Esophagus squamous epithelium (tissue), 5 donors: Measurements from ENCODE around the gene FYCO1. TPM values are rescaled to one million over a fixed set of nuclear protein-coding genes. Genes with fewer than 3 reads are reported as not detected.

Experiments
- DNase-seq: peaks from one replicate; lab custom pipeline; 2025; lab: John Stamatoyannopoulos, UW
- H3K27ac ChIP-seq, 4 donors: fragments of 200-600 bp; sonication (generic); one replicate each; pipeline ENCODE4 v1.5.1; 2016 to 2019; ENCODE audit warnings: mild to moderate bottlenecking in 1 of 4
- H3K27me3 ChIP-seq, 4 donors: fragments of 200-600 bp; sonication (generic); 1 replicate in 3 of 4; 2 replicates in 1 of 4; pipeline versions ENCODE4 v1.5.1 to v1.6.0; 2017 to 2021; ENCODE audit warnings: antibody characterized with exemption in 1 of 4
- H3K36me3 ChIP-seq, 3 donors: fragments of 200-600 bp; sonication (generic); one replicate each; pipeline ENCODE4 v1.5.1; 2016 to 2019
- H3K4me1 ChIP-seq, 3 donors: fragments of 200-600 bp; sonication (generic); one replicate each; pipeline ENCODE4 v1.5.1; 2017 to 2019
- H3K4me3 ChIP-seq, 4 donors: fragments of 200-600 bp; sonication (generic); 1 replicate in 3 of 4; 2 replicates in 1 of 4; pipeline ENCODE4 v1.5.1; 2016 to 2019; ENCODE audit warnings: mild to moderate bottlenecking in 2 of 4, moderate library complexity in 1 of 4
- H3K9me3 ChIP-seq, 3 donors: fragments of 200-600 bp; sonication (generic); one replicate each; pipeline ENCODE4 v1.5.1; 2016 to 2019
- POLR2A ChIP-seq, 4 donors: fragments of 450-650 bp; IDR thresholded peaks; one replicate each; pipeline ENCODE4 v1.6.1; 2017; ENCODE audit warnings: antibody characterized with exemption in 4 of 4, mild to moderate bottlenecking in 4 of 4, moderate library complexity in 3 of 4
- WGBS, 2 donors: methylation state at CpG; one replicate each; pipeline ENCODE4 v1.1.5; 2018; 5-methylcytosine and 5-hydroxymethylcytosine counted together
- intact Hi-C: fragments of 100-400 bp; cut with DNase I; formaldehyde crosslinking; loops from one replicate; pipeline ENCODE4 v1.15.0; 2022
- total RNA-seq, 4 donors: library from RNA; depleted of rRNA; stranded (reverse); fragments of >200 nt; gene quantifications; one replicate each; pipeline ENCODE4 v1.1.0, GENCODE V29; 2016
- TF ChIP-seq, protein P1 (sequence below), 6 experiments: fragments of 450-650 bp in 4 of 6; fragments of 200-600 bp in 2 of 6; sonication (generic) in 2 of 6; IDR thresholded peaks; one replicate each; pipeline ENCODE4 v1.5.1; 2016 to 2019; ENCODE audit warnings: antibody characterized with exemption in 6 of 6, mild to moderate bottlenecking in 4 of 6, moderate library complexity in 4 of 6
- donor health status: DM: yes; HTN: yes; CAD: no.

Gene FYCO1
- total RNA-seq, 4 donors from 2014 or later = 17.8 to 33.3 (median 25.0) TPM

DNA sequence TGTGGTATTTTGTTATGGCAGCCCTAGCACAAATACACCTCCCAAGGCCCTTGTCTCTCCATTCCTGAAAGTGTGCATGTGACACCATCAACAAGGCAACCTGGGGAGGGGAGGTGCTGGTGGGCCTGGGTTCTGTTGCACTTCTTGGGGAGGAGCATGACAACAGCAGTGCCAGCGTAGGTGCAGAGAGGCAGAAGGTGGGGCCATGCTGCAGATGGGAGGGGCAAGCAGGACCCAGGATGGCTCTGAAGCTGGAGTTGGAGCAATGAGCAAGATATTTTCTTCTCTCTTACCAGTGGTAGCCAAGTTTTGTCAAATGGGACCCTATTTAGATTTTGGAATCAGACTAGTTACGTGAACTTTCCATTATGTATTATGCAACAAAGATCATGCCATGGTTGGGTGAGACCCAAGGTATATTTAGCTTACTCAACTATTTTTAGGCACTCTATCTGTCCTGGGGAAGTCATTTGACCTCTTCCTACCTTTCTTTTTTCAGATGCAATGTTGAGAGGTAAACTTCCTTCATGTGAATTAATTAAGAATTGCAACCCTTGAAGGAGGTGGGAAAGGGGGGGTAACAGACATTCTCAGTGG is 3.4 kb downstream of the FYCO1 start:
- TF ChIP-seq, protein P1, sequence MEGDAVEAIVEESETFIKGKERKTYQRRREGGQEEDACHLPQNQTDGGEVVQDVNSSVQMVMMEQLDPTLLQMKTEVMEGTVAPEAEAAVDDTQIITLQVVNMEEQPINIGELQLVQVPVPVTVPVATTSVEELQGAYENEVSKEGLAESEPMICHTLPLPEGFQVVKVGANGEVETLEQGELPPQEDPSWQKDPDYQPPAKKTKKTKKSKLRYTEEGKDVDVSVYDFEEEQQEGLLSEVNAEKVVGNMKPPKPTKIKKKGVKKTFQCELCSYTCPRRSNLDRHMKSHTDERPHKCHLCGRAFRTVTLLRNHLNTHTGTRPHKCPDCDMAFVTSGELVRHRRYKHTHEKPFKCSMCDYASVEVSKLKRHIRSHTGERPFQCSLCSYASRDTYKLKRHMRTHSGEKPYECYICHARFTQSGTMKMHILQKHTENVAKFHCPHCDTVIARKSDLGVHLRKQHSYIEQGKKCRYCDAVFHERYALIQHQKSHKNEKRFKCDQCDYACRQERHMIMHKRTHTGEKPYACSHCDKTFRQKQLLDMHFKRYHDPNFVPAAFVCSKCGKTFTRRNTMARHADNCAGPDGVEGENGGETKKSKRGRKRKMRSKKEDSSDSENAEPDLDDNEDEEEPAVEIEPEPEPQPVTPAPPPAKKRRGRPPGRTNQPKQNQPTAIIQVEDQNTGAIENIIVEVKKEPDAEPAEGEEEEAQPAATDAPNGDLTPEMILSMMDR (IDR thresholded peaks at IDR 0.05) = no peak
- TF ChIP-seq POLR2A (IDR thresholded peaks at IDR 0.05) = no peak
- Histone ChIP-seq H3K4me3 (no peak overlapping the region), H3K4me1 (peaks cover 45 to 88% (median 66%) of the 10 kb centered on the region in 3 donors), H3K27ac (peak overlapping the region; percentile 7 to 93 (median 82)), H3K36me3 (no peaks in the 10 kb centered on the region), H3K27me3 (no peaks in the 10 kb centered on the region), H3K9me3 (no peaks in the 10 kb centered on the region)
- intact Hi-C loops = no loop called here
- DNase-seq = no peak
- 60 to 76% methylated on average over 2 of the region's 2 CpGs for WGBS, 2 donors

DNA sequence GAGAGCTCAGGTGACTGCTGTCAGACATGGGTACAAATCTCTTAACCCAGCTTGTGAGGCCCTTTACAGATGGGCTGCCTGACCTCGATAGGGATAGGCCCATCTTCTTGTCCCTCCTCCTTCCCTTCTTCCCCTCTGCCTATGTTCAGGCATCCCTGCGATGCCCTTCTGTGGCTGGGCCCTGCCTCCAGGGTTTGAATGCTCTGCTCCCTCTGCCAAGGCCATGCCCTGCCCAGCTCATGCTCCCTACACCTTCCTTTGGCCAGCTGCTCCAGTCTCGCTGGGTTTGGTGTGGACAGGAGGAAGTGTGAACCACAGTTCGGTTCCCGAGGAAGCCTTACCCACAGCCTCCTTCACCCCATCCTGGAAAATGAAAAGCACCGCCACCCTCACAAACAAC is 4.3 kb downstream of the FYCO1 start:
- H3K9me3 ChIP-seq = no peaks in the 10 kb centered on the region
- peaks cover 54 to 94% (median 75%) of the 10 kb centered on the region in 3 donors for H3K4me1 ChIP-seq
- 73 to 74% methylated on average over 3 to 6 of the region's 6 CpGs for WGBS, 2 donors
- H3K27me3 ChIP-seq = no peaks in the 10 kb centered on the region
- DNase-seq = no peak
- no peak overlapping the region for H3K4me3 ChIP-seq
- TF ChIP-seq POLR2A (IDR thresholded peaks at IDR 0.05) = no peak
- TF ChIP-seq, protein P1 (IDR thresholded peaks at IDR 0.05) = no peak
- intact Hi-C loops = no loop called here
- no peaks in the 10 kb centered on the region for H3K36me3 ChIP-seq
- peak overlapping the region in 3 of 4 donors; percentile 74 to 93 (median 90) for H3K27ac ChIP-seq

DNA sequence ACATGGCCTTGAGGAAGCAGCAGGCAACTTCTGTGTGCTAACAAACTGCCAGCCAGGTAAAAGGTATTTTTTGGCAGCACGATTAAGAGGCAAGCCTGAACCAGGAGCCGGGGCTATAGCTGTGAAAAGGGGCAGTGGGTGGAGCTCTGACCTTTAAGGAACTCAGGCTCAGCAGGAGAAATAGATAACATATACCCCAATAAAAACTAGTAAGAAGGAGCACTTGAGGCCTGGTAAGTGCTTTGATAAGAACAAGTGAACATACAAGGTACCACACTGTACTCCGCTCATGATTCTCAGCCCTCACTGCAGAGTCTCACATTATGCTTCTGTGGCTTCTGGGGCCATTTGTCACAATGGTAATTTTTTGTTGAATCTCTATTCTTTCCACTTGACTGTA is 5.4 kb downstream of the FYCO1 start:
- H3K4me3 ChIP-seq = no peak overlapping the region
- H3K27me3 ChIP-seq = no peaks in the 10 kb centered on the region
- TF ChIP-seq POLR2A (IDR thresholded peaks at IDR 0.05) = no peak
- TF ChIP-seq, protein P1 (IDR thresholded peaks at IDR 0.05) = no peak
- intact Hi-C loops = no loop called here
- DNase-seq = no peak
- peaks cover 58 to 99% (median 85%) of the 10 kb centered on the region in 3 donors for H3K4me1 ChIP-seq
- peak overlapping the region; percentile 78 to 88 (median 82) for H3K27ac ChIP-seq
- H3K9me3 ChIP-seq = no peaks in the 10 kb centered on the region
- H3K36me3 ChIP-seq = peaks cover 0 to 2% (median 0%) of the 10 kb centered on the region in 3 donors
- WGBS, 2 donors = 56 to 63% methylated on average over 3 of the region's 3 CpGs

DNA sequence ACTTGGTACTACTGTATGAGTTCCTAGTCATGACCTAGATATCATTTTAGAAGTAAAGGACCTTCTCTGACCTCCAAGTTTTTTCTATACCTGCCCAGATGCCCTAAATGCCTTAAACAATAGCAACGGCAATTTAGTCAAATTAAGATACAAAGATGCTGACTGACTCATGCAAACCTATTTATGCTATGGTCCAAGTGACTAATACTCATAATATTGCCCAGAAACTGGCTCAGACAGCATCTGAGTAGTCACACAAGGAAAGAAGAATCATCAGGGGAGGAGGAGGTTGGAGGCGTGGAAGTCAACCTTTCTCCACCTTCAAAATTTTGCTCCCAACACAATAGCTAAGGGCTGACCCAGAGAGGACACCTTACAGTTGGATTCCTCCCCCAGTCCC is 6.8 kb downstream of the FYCO1 start:
- H3K9me3 ChIP-seq = no peaks in the 10 kb centered on the region
- WGBS, 2 donors = 17% methylated on average over 2 of the region's 2 CpGs
- TF ChIP-seq POLR2A (IDR thresholded peaks at IDR 0.05) = no peak
- TF ChIP-seq, protein P1 (IDR thresholded peaks at IDR 0.05) = no peak
- DNase-seq = no peak
- intact Hi-C loops = no loop called here
- peak overlapping the region; percentile 78 to 88 (median 82) for H3K27ac ChIP-seq
- H3K4me1 ChIP-seq = peaks cover 51 to 99% (median 83%) of the 10 kb centered on the region in 3 donors
- peaks cover 0 to 15% (median 4%) of the 10 kb centered on the region in 3 donors for H3K36me3 ChIP-seq
- no peaks in the 10 kb centered on the region for H3K27me3 ChIP-seq
- H3K4me3 ChIP-seq = no peak overlapping the region

DNA sequence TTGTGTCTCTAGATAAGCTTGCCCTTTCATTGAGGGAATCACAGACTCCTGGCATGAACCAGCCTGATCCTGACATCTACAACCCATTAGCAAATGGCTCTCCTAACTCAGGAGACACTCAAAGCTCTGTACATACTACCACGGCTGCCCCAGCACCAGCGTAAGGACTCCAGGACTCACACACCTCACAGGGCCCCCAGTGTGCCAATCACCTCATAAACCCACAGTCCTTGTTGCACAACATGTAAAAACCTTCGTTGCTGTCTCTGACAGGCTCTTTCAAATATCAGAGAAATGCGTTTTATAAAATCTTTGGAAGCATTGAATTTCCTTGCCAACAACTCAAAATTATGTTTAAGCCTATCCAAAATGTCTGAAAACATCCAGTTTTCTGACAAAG is 7.3 kb downstream of the FYCO1 start:
- peaks cover 47 to 99% (median 78%) of the 10 kb centered on the region in 3 donors for H3K4me1 ChIP-seq
- TF ChIP-seq, protein P1 (IDR thresholded peaks at IDR 0.05) = no peak
- no peak for TF ChIP-seq POLR2A (IDR thresholded peaks at IDR 0.05)
- H3K9me3 ChIP-seq = no peaks in the 10 kb centered on the region
- intact Hi-C loops = no loop called here
- H3K36me3 ChIP-seq = peaks cover 0 to 20% (median 5%) of the 10 kb centered on the region in 3 donors
- no peak for DNase-seq
- H3K4me3 ChIP-seq = no peak overlapping the region
- 60 to 63% methylated on average over 4 of the region's 4 CpGs for WGBS, 2 donors
- peak overlapping the region; percentile 78 to 88 (median 82) for H3K27ac ChIP-seq
- H3K27me3 ChIP-seq = no peaks in the 10 kb centered on the region
